GM12873 (cell line): ENCODE data around the gene BCKDK.

Source experiments
- CTCF ChIP-seq: IDR thresholded peaks from 2 replicates; pipeline ENCODE4 v1.5.1; 2012; ENCODE audit warnings: low read depth, mild to moderate bottlenecking, moderate library complexity, low read length, control low read depth; ENCODE audit not compliant: insufficient read depth; ENCODE audit errors: missing control alignments

The BCKDK gene

GRCh38 chr16:31112711-31113110 is 4.5 kb downstream of the BCKDK start:
- no peak for TF ChIP-seq CTCF

GRCh38 chr16:31113121-31114120 is 5.2 kb downstream of the BCKDK start:
- TF ChIP-seq CTCF = no peak

GRCh38 chr16:31114468-31114867 is 6.3 kb downstream of the BCKDK start:
- no peak for TF ChIP-seq CTCF

GRCh38 chr16:31117384-31118222 is 9.4 kb downstream of the BCKDK start, which contains the start of gene KAT8:
Gene KAT8, plus strand, starts transcription at chr16:31117664. Its CDS starts 18 bp downstream, at chr16:31117682.
- TF ChIP-seq CTCF = no peak

- TF ChIP-seq CTCF = no peak
These were observed 10.3 kb downstream of the BCKDK start for GRCh38 chr16:31118223-31119155.

GRCh38 chr16:31120129-31120528 is 11.9 kb downstream of the BCKDK start:
- TF ChIP-seq CTCF = no peak
